GM19397 (cell line): ENCODE data around the gene KCTD17.

Experiments
- ATAC-seq: cut with Tn5 transposase; IDR thresholded peaks from one replicate; pipeline ENCODE4 v1.9.1; 2021; ENCODE audit warnings: mild to moderate bottlenecking, moderate library complexity; ENCODE audit not compliant: unreplicated experiment

KCTD17 gene

GRCh38 chr22:37020192-37020479 is 31.4 kb upstream of the KCTD17 start:
- ATAC-seq: no peak

DNA sequence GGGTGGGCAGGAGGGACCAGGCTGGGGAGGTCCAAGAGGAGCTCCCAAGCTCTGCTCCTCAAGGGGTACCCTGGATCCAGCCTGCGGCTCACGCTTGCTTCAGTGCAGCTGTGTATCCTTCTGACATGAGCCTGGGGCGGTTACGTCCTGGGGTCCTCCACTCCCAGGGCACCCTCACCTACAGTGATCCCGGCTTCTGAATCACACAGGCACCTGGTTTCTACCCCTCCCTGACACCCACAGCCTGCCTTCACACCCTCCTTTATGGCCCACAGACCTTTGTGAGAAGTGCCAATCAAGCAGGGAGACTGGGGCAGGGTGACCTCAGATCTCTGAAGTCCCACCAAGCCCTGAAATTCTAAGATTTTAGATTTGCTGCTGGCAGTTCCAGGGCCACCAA is 30.5 kb upstream of the KCTD17 start:
- ATAC-seq: no peak

DNA sequence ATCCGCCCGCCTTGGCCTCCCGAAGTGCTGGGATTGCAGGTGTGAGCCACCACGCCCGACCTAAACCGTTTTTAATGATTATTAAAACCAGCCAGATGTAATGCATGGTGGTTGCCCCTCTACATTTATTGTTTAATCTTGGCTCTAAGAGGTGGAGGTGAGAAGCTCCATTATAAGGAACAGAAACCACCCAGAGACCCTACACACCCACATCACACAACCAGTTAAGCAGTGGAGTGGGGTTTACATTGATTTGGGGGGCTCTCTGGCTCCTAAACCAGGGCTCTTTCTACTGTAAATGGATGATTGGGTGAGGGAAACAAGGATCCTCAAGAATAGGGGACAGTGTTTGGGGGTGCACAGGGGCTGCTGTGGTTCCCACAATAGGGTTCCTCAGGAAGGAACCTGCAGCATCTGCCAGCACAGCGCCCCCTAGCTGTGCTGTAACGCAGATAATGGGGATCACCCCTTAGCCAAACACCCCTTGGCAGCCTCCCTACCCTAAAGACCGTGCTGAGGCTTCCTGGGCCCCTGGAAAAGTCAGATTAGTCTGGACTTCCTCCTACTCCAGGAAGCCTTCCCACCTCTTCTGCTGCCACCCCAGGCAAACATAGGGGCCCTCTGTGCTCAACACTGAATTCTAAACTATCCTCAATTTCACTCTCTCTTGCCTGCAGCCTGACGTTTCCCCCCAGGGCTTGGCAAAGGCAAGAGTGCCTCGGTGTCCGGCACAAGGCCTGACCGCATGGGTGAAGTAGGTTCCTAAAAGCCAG is 29.6 kb upstream of the KCTD17 start:
- ATAC-seq: no peak

DNA sequence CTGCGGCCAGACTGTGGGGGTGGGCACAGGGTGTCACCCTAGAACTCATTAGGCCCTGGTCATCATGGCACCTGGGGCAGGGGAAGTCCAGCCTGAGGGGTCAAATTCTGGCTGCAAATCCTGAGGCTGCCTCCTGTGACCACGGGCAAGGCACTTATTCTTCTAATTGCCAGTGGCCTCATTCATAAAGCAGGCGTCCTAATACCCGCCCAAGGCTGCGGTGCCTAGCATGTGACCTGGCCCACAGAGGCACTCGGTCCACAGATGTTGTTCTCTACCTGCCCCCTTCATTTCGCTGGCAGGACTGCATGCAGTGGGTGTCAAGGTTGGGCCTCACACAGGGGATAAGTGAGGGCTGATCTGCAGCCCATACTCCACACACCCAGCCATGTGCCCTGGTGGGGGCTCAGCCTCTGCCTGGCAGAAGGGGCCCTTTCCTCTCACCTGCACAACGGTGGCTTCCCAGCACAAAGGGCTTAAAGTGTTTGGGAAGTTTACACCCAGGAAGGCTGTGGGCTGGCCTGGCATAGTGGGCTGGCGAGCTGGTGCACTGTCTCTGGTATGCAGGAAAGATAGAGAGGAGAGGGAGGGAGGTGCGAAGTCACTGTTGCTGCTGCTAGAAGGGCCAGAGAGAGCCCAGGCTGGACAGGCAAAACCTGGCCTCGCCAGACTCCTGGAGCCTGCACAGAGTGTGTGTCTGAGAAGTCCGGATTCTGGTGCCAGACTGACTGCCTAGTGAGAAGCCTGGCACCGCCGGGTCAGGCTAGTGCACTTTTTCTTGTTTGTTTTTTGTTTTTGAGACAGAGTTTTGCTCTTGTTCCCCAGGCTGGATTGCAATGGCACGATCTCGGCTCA is 28.8 kb upstream of the KCTD17 start:
- no peak for ATAC-seq

DNA sequence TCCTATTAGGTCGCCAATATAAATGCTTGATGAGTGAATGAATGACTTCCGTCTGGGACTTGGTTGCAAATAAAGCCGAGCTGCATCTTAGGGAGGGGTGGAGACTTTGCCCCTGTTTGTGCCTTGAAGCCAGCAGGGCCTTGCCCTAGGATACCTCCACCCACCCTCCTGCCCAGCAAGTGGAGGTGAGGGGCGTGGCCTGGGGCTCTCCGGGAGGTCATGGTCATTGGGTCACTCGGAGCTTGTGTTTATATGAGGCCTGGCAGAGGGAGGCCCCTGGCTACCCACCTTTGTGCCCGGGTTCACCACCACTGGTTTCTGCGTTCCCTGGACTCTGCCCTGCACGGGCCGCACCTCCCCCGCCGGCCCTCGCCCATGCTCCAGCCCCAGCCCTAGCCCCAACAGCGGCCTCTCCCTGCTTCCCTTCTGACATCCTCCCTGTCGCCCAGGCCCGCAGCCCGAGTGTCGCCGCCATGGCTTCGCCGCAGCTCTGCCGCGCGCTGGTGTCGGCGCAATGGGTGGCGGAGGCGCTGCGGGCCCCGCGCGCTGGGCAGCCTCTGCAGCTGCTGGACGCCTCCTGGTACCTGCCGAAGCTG is 27.7 kb upstream of the KCTD17 start:
- no peak for ATAC-seq

- ATAC-seq: no peak
These were observed 27.0 kb upstream of the KCTD17 start for GRCh38 chr22:37024339-37025157.

GRCh38 chr22:37025500-37026070 is 26.0 kb upstream of the KCTD17 start:
- no peak for ATAC-seq

DNA sequence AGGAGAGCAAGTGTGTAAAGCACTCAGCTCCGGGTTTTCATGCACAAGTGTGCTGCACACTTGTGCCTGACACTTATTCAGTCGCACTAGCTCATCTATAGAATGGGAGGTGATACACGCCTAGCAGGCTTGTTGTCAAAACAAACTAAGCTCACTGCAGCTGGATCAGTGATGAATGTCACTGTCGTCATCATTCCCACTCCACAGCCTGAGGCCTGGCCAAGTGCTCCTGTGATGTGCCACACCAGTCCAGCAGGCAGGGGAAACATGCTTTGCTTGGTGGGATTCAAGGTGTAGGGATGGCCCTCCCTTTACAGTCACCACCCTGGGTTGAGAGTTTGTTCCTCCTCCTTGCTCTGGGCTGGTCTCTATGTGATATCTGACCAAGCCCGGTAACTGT is 25.2 kb upstream of the KCTD17 start:
- no peak for ATAC-seq

GRCh38 chr22:37027556-37027955 is 24.0 kb upstream of the KCTD17 start:
- no peak for ATAC-seq

- ATAC-seq: no peak
These were observed 22.6 kb upstream of the KCTD17 start for GRCh38 chr22:37028692-37029674.

GRCh38 chr22:37030560-37031281 is 20.8 kb upstream of the KCTD17 start:
- ATAC-seq: no peak

GRCh38 chr22:37032134-37032534 is 19.4 kb upstream of the KCTD17 start:
- ATAC-seq: no peak

DNA sequence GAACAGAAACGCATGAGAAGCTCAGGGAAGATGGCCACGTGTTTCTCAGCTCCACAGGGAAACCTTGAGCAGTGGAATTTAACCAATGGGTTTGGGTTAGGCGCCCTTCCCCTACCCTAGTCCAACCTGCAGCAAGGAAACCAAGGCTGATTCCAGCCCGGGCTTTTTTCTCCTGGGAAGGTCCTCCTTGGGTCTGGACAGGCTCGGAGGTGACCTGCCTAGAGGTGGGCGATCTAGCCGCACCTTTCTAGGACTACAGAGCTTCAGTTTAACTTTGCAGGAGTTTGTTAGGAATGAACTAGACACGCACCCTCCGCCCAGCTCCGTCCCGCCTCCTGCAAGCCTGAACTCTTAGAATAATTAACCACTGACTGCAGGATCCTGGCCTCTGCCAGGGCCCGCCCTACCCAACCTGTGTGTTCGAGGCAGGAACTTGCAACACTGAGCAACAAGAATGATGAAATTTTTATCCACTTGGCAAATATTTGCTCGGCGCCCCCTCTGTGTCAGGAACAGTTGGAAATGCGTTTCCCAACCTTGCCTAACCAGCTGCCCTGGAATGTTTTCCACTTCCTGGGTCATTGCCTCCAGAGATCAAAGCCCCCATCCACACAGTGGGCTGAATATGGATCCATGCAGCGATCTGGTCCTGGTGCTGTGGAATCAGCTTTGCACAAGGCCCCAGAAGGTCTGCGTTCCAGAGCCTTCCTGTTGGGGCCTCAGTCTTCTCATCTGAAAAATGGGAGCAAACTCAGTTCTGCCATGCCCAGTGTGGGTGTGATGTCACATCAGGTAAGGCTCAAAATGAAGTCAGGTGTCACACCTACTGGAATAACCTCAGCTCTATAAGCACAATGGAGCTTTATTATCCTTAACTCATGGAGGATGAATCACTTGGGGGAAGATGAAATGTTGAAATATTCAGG is 18.7 kb upstream of the KCTD17 start:
- ATAC-seq: no peak

- no peak for ATAC-seq
These were observed 17.7 kb upstream of the KCTD17 start for GRCh38 chr22:37033605-37034430.

DNA sequence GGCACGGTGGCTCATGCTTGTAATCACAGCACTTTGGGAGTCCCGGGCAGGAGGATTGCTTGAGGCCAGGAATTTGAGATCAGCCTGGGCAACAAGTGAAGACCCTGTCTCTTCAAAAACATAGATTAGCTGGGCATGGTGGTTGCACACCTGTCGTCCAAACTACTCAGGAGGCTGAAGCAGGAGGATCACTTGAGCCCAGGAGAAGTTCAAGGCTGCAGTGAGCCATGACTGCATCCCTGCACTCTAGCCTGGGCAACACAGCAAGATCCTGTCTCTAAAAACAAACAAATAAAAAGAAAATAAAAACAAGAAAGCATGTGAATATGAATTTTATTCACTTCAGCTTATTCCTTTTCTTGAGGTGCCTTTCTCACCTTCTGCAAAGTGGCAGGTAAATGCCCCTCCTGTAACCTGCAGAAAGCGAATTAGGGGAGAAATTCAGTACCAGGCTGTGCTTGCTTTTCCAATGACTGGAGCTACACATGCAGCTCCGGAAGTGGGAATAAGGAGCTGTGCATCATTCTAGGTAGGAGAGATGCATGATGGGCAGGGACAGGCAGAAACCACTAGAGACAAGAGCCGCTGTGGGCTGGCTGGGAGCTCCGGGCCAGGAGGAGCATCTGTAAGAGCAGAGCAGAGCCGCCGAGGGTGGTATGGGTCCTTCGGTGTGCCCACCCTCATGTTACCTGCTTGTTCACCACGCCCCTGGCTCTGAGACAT is 14.7 kb upstream of the KCTD17 start:
- ATAC-seq: no peak

- no peak for ATAC-seq
These were observed 13.9 kb upstream of the KCTD17 start for GRCh38 chr22:37037669-37038068.
